Measurements from ENCODE around the gene MAP4K2. TPM values are rescaled to one million over a fixed set of nuclear protein-coding genes. Genes with fewer than 3 reads are reported as not detected.

Gene MAP4K2
- total and polyA plus RNA-seq, 2 of the 13 experiments (the other 11 are each of a cell fraction or from before 2014, with no cell fraction given), result 8.3 to 17.6 TPM

DNA sequence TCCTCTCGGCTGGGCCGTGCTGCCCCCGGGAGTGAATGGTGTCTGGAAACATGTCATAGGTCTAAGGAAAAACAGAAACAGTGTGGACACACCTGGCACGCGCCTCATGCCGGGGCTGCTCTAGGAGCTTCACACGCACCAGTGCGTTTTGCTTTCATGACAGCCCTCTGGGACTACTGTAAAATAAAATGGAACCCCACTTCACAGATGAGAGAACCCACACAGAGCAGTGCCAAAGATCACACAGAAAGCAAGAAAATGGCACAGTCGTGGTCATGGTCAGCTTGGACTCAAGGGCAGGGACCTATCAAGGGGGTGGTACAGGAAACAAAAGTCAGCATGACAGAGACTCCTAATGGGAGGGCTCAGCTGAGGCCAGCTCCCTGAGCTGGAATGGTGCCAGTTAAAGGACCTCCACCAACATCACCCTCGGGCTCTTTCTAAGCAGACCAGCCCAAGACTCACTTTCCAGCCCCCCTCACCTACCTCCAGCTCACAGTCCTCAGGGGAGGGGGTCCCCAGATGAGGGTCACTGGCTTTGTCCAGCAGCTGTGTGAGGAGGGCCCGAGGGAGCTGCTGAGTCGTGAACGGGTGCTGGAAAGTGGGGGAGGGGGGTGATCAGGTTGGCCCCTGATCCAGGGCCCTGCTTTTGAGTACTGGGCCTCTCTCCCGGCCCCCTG is 3.3 kb downstream of the MAP4K2 start (continued):
- no peak for TF ChIP-seq FLYWCH1 (CRISPR knock-in tag; IDR thresholded peaks at IDR 0.05)
- TF ChIP-seq, protein P1, sequence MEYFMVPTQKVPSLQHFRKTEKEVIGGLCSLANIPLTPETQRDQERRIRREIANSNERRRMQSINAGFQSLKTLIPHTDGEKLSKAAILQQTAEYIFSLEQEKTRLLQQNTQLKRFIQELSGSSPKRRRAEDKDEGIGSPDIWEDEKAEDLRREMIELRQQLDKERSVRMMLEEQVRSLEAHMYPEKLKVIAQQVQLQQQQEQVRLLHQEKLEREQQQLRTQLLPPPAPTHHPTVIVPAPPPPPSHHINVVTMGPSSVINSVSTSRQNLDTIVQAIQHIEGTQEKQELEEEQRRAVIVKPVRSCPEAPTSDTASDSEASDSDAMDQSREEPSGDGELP (IDR thresholded peaks at IDR 0.05; ENCODE audit: borderline replicate concordance, low read depth), result peak; percentile 32; the same call in 1 of the 2 replicates
- TF ChIP-seq ZNF136 (CRISPR knock-in tag; IDR thresholded peaks at IDR 0.05; ENCODE audit: low read depth), result no peak
- TF ChIP-seq ZSCAN22 (CRISPR knock-in tag; IDR thresholded peaks at IDR 0.05), result no peak
- no peak for TF ChIP-seq PPARG (CRISPR knock-in tag; conservative IDR thresholded peaks at IDR 0.05)
- TF ChIP-seq ZNF124 (CRISPR knock-in tag; IDR thresholded peaks at IDR 0.05), result no peak
- no peak for TF ChIP-seq ZNF484 (CRISPR knock-in tag; IDR thresholded peaks at IDR 0.05; ENCODE audit: borderline replicate concordance, low read depth)
- TF ChIP-seq, protein P2, sequence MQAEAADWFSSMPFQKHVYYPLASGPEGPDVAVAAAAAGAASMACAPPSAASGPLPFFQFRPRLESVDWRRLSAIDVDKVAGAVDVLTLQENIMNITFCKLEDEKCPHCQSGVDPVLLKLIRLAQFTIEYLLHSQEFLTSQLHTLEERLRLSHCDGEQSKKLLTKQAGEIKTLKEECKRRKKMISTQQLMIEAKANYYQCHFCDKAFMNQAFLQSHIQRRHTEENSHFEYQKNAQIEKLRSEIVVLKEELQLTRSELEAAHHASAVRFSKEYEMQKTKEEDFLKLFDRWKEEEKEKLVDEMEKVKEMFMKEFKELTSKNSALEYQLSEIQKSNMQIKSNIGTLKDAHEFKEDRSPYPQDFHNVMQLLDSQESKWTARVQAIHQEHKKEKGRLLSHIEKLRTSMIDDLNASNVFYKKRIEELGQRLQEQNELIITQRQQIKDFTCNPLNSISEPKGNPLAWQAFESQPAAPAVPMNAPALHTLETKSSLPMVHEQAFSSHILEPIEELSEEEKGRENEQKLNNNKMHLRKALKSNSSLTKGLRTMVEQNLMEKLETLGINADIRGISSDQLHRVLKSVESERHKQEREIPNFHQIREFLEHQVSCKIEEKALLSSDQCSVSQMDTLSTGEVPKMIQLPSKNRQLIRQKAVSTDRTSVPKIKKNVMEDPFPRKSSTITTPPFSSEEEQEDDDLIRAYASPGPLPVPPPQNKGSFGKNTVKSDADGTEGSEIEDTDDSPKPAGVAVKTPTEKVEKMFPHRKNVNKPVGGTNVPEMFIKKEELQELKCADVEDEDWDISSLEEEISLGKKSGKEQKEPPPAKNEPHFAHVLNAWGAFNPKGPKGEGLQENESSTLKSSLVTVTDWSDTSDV (CRISPR knock-in tag; IDR thresholded peaks at IDR 0.05), result no peak
- no peak for TF ChIP-seq LCORL (IDR thresholded peaks at IDR 0.05)
- 0 out of 2 replicates have a peak, but pooled peaks have one; percentile 29 for TF ChIP-seq LCORL (CRISPR knock-in tag; IDR thresholded peaks at IDR 0.05)
- TF ChIP-seq, protein P3, sequence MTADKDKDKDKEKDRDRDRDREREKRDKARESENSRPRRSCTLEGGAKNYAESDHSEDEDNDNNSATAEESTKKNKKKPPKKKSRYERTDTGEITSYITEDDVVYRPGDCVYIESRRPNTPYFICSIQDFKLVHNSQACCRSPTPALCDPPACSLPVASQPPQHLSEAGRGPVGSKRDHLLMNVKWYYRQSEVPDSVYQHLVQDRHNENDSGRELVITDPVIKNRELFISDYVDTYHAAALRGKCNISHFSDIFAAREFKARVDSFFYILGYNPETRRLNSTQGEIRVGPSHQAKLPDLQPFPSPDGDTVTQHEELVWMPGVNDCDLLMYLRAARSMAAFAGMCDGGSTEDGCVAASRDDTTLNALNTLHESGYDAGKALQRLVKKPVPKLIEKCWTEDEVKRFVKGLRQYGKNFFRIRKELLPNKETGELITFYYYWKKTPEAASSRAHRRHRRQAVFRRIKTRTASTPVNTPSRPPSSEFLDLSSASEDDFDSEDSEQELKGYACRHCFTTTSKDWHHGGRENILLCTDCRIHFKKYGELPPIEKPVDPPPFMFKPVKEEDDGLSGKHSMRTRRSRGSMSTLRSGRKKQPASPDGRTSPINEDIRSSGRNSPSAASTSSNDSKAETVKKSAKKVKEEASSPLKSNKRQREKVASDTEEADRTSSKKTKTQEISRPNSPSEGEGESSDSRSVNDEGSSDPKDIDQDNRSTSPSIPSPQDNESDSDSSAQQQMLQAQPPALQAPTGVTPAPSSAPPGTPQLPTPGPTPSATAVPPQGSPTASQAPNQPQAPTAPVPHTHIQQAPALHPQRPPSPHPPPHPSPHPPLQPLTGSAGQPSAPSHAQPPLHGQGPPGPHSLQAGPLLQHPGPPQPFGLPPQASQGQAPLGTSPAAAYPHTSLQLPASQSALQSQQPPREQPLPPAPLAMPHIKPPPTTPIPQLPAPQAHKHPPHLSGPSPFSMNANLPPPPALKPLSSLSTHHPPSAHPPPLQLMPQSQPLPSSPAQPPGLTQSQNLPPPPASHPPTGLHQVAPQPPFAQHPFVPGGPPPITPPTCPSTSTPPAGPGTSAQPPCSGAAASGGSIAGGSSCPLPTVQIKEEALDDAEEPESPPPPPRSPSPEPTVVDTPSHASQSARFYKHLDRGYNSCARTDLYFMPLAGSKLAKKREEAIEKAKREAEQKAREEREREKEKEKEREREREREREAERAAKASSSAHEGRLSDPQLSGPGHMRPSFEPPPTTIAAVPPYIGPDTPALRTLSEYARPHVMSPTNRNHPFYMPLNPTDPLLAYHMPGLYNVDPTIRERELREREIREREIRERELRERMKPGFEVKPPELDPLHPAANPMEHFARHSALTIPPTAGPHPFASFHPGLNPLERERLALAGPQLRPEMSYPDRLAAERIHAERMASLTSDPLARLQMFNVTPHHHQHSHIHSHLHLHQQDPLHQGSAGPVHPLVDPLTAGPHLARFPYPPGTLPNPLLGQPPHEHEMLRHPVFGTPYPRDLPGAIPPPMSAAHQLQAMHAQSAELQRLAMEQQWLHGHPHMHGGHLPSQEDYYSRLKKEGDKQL (CRISPR knock-in tag; IDR thresholded peaks at IDR 0.05; ENCODE audit: low read depth), result no peak
- TF ChIP-seq, protein P4, sequence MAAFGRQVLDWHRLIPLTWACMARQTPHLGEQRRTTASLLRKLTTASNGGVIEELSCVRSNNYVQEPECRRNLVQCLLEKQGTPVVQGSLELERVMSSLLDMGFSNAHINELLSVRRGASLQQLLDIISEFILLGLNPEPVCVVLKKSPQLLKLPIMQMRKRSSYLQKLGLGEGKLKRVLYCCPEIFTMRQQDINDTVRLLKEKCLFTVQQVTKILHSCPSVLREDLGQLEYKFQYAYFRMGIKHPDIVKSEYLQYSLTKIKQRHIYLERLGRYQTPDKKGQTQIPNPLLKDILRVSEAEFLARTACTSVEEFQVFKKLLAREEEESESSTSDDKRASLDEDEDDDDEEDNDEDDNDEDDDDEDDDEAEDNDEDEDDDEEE (CRISPR knock-in tag; IDR thresholded peaks at IDR 0.05), result no peak
- TF ChIP-seq PRMT3 (CRISPR knock-in tag; IDR thresholded peaks at IDR 0.05; ENCODE audit: borderline replicate concordance, low read depth), result no peak
- TF ChIP-seq, protein P5, sequence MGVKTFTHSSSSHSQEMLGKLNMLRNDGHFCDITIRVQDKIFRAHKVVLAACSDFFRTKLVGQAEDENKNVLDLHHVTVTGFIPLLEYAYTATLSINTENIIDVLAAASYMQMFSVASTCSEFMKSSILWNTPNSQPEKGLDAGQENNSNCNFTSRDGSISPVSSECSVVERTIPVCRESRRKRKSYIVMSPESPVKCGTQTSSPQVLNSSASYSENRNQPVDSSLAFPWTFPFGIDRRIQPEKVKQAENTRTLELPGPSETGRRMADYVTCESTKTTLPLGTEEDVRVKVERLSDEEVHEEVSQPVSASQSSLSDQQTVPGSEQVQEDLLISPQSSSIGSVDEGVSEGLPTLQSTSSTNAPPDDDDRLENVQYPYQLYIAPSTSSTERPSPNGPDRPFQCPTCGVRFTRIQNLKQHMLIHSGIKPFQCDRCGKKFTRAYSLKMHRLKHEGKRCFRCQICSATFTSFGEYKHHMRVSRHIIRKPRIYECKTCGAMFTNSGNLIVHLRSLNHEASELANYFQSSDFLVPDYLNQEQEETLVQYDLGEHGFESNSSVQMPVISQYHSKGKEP (CRISPR knock-in tag; IDR thresholded peaks at IDR 0.05), result no peak
